HEK293T (cell line): Measurements from ENCODE around the gene DNAH8.

Experiments used
- BHLHE40 ChIP-seq: fragments of 450-650 bp; IDR thresholded peaks from 2 replicates; pipeline ENCODE4 v1.6.1; 2016; ENCODE audit warnings: mild to moderate bottlenecking, moderate library complexity, borderline replicate concordance
- CTBP1 ChIP-seq: fragments of 450-650 bp; IDR thresholded peaks from 2 replicates; pipeline ENCODE4 v1.6.1; 2016; ENCODE audit warnings: borderline replicate concordance
- SP1 ChIP-seq: fragments of 450-650 bp; IDR thresholded peaks from 2 replicates; pipeline ENCODE4 v1.6.1; 2017
- TARDBP ChIP-seq: fragments of 450-650 bp; IDR thresholded peaks from 2 replicates; pipeline ENCODE4 v1.6.1; 2016

DNA sequence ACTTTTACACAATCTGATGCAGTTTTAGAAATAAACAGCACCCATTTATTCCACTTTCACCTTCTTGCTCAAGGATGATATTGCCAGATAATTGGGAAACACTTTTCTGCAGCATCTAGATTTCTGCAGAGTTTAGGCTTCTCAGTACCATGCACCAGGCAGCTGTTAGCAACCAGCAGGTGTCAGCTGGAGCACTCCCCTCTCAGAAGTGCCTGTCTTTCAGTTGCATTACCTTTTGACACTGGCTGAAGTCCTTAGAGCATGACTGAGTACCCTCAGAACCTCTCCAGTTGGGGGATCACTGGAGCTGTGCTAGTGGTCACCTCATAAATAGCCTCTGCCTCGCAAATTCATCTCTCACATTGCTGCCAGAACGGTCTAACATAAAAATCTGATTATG, 91.2 kb downstream of the DNAH8 start:
- TF ChIP-seq BHLHE40 (no peak), SP1 (no peak), CTBP1 (no peak), TARDBP (no peak)
